Transverse colon (tissue), 4 donors: ENCODE data around the gene RAD17. TPM values are rescaled to one million over a fixed set of nuclear protein-coding genes. Genes with fewer than 3 reads are reported as not detected.
"Not testable (repeated sequence)": the region's sequence is repeated elsewhere in the genome, so short reads cannot be mapped to it uniquely, and the experiment has no call there.

ENCODE experiments used
- DNase-seq: peaks from one replicate; pipeline ENCODE4 v3.0.0-alpha.2; 2019
- H3K27ac ChIP-seq, 4 donors: fragments of 200-600 bp; sonication (generic); 2 replicates each; pipeline ENCODE4 v1.5.1; 2016 to 2018; ENCODE audit warnings: inconsistent platforms in 4 of 4
- H3K27me3 ChIP-seq: fragments of 200-600 bp; sonication (generic); 2 replicates; pipeline ENCODE4 v1.5.1; 2017; ENCODE audit warnings: inconsistent platforms
- H3K36me3 ChIP-seq, 4 donors: fragments of 200-600 bp; sonication (generic); 2 replicates each; pipeline ENCODE4 v1.5.1; 2017 to 2019; ENCODE audit warnings: inconsistent platforms in 4 of 4
- H3K4me1 ChIP-seq, 4 donors: fragments of 200-600 bp; sonication (generic); 2 replicates each; pipeline ENCODE4 v1.5.1; 2017 to 2020; ENCODE audit warnings: inconsistent platforms in 4 of 4
- H3K4me3 ChIP-seq, 4 donors: fragments of 200-600 bp; sonication (generic); 1 replicate in 1 of 4; 2 replicates in 3 of 4; pipeline versions ENCODE4 v1.5.1 to v1.6.1; 2017 to 2019; ENCODE audit warnings: inconsistent platforms in 4 of 4
- H3K9me3 ChIP-seq, 2 donors: fragments of 200-600 bp; sonication (generic); 2 replicates each; pipeline ENCODE4 v1.5.1; 2017 to 2019; ENCODE audit warnings: inconsistent platforms in 2 of 2
- EP300 ChIP-seq: sonication (generic); formaldehyde crosslinking; IDR thresholded peaks from one replicate; pipeline ENCODE4 v1.6.1; 2017; ENCODE audit warnings: antibody characterized with exemption, low read depth
- POLR2A ChIP-seq: fragments of 450-650 bp; IDR thresholded peaks from one replicate; pipeline ENCODE4 v1.6.1; 2016; ENCODE audit warnings: antibody characterized with exemption, mild to moderate bottlenecking, moderate library complexity
- POLR2AphosphoS5 ChIP-seq, 3 donors: sonication (generic); formaldehyde crosslinking; IDR thresholded peaks; one replicate each; pipeline ENCODE4 v1.6.1; 2016; ENCODE audit warnings: antibody characterized with exemption in 3 of 3
- WGBS, 2 donors: methylation state at CpG; one replicate each; pipeline ENCODE4 v1.1.5; 2018; ENCODE audit warnings: low coverage in 1 of 2; 5-methylcytosine and 5-hydroxymethylcytosine counted together
- in situ Hi-C, 4 donors: fragments of 200-750 bp; cut with MboI; loops; one replicate each; pipeline versions ENCODE4 v1.15.0 to v1.15.1; 2017; ENCODE audit warnings: low sequenced_read_pairs in 3 of 4, low pct_ligation_motif_present in 1 of 4, low pct_unique_long_range_greater_than_20kb in 1 of 4
- intact Hi-C: fragments of 100-400 bp; cut with DNase I; formaldehyde crosslinking; loops from one replicate; pipeline ENCODE4 v1.15.1; 2023; ENCODE audit warnings: low total_unique reads
- total RNA-seq, 4 donors: library from RNA; depleted of rRNA; stranded (reverse); fragments of >200 nt; gene quantifications; one replicate each; pipeline ENCODE4 v1.1.0, GENCODE V29; 2016
- TF ChIP-seq, protein P1 (sequence below), 5 experiments: fragments of 200-600 bp in 3 of 5; fragments of 450-650 bp in 2 of 5; sonication (generic) in 3 of 5; IDR thresholded peaks; 1 replicate in 2 of 5; 2 replicates in 3 of 5; pipeline ENCODE4 v1.5.1; 2016 to 2017; ENCODE audit warnings: antibody characterized with exemption in 5 of 5, inconsistent platforms in 3 of 5, mild to moderate bottlenecking in 2 of 5, moderate library complexity in 1 of 5

RAD17 gene
- total RNA-seq, 4 donors from 2014 or later: 2.6 to 19.1 (median 9.8) TPM

GRCh38 chr5:69364414-69364813 is 5.2 kb upstream of the RAD17 start:
- Histone ChIP-seq H3K27me3 (no peaks in the 10 kb centered on the region), H3K27ac (no peak overlapping the region), H3K4me3 (no peak overlapping the region), H3K9me3 (no peaks in the 10 kb centered on the region), H3K36me3 (peaks cover 0 to 6% (median 0%) of the 10 kb centered on the region in 4 donors), H3K4me1 (peaks cover 9 to 15% (median 12%) of the 10 kb centered on the region in 4 donors)
- in situ Hi-C loops: no loop called here
- TF ChIP-seq, protein P1, sequence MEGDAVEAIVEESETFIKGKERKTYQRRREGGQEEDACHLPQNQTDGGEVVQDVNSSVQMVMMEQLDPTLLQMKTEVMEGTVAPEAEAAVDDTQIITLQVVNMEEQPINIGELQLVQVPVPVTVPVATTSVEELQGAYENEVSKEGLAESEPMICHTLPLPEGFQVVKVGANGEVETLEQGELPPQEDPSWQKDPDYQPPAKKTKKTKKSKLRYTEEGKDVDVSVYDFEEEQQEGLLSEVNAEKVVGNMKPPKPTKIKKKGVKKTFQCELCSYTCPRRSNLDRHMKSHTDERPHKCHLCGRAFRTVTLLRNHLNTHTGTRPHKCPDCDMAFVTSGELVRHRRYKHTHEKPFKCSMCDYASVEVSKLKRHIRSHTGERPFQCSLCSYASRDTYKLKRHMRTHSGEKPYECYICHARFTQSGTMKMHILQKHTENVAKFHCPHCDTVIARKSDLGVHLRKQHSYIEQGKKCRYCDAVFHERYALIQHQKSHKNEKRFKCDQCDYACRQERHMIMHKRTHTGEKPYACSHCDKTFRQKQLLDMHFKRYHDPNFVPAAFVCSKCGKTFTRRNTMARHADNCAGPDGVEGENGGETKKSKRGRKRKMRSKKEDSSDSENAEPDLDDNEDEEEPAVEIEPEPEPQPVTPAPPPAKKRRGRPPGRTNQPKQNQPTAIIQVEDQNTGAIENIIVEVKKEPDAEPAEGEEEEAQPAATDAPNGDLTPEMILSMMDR (IDR thresholded peaks at IDR 0.05): peak in 4 of 5 experiments; percentile 35 to 48 (median 43)
- TF ChIP-seq POLR2AphosphoS5 (IDR thresholded peaks at IDR 0.05): no peak
- 50 to 64% methylated on average over 3 of the region's 3 CpGs for WGBS, 2 donors
- DNase-seq: no peak
- intact Hi-C loops: no loop called here

DNA sequence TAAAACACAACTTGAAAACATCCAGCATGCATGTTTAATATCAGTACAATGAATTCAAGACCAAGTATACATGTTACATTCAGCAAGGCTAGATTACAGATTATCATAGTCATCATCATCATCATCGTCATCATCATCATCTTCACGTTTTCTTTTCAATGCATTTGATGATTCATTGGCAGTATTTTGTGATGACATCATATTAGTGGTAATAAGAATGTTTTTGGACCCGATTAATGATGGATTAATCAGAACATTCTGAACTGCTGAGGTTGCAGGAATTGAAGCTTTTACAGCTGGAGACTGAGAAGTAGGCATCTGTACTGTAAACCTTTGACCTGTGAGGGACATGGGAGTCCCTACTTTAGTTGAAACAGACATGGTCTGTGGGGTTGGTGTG is 4.8 kb upstream of the RAD17 start:
- intact Hi-C loops (no loop called here), in situ Hi-C loops (no loop called here)
- no peak for DNase-seq
- Histone ChIP-seq H3K27me3 (no peaks in the 10 kb centered on the region), H3K27ac (no peak overlapping the region), H3K4me1 (peaks cover 9 to 15% (median 12%) of the 10 kb centered on the region in 4 donors), H3K4me3 (no peak overlapping the region), H3K36me3 (peaks cover 0 to 6% (median 0%) of the 10 kb centered on the region in 4 donors), H3K9me3 (no peaks in the 10 kb centered on the region)
- WGBS, 2 donors: 72 to 73% methylated on average over 3 of the region's 3 CpGs
- TF ChIP-seq POLR2A: no peak
- TF ChIP-seq POLR2AphosphoS5 (IDR thresholded peaks at IDR 0.05): no peak
- TF ChIP-seq, protein P1 (IDR thresholded peaks at IDR 0.05): no peak
- no peak for TF ChIP-seq EP300

GRCh38 chr5:69367697-69368279 is 1.8 kb upstream of the RAD17 start:
- DNase-seq: no peak
- H3K9me3 ChIP-seq: no peaks in the 10 kb centered on the region
- TF ChIP-seq EP300 (no peak), POLR2A (no peak), POLR2AphosphoS5 (IDR thresholded peaks at IDR 0.05) (no peak)
- TF ChIP-seq, protein P1 (IDR thresholded peaks at IDR 0.05): no peak
- H3K27ac ChIP-seq: peak overlapping the region in 2 of 4 donors; percentile 91 to 98
- peak overlapping the region in 1 of 4 donors; percentile 78 for H3K4me3 ChIP-seq
- intact Hi-C loops: no loop called here
- H3K27me3 ChIP-seq: no peaks in the 10 kb centered on the region
- in situ Hi-C loops: no loop called here
- peaks cover 17 to 36% (median 26%) of the 10 kb centered on the region in 4 donors for H3K4me1 ChIP-seq
- H3K36me3 ChIP-seq: peaks cover 0 to 6% (median 0%) of the 10 kb centered on the region in 4 donors
- WGBS, 2 donors: 90 to 98% methylated on average over 7 to 11 of the region's 11 CpGs

GRCh38 chr5:69368458-69369339 is 919 bp upstream of the RAD17 start:
- DNase-seq: no peak
- in situ Hi-C loops: no loop called here
- no peaks in the 10 kb centered on the region for H3K27me3 ChIP-seq
- WGBS, 2 donors: 0 to 1% methylated on average over 22 to 39 of the region's 39 CpGs
- no peaks in the 10 kb centered on the region for H3K36me3 ChIP-seq
- peaks cover 17 to 37% (median 27%) of the 10 kb centered on the region in 4 donors for H3K4me1 ChIP-seq
- H3K27ac ChIP-seq: peak overlapping the region; percentile 91 to 98 (median 94)
- no peaks in the 10 kb centered on the region for H3K9me3 ChIP-seq
- H3K4me3 ChIP-seq: peak overlapping the region; percentile 71 to 88 (median 82)
- intact Hi-C loops: no loop called here
- TF ChIP-seq, protein P1 (IDR thresholded peaks at IDR 0.05): no peak
- TF ChIP-seq POLR2AphosphoS5 (IDR thresholded peaks at IDR 0.05) (no peak), POLR2A (no peak), EP300 (no peak)

GRCh38 chr5:69370335-69370734 is 717 bp downstream of the RAD17 start:
- H3K9me3 ChIP-seq, H3K27me3 ChIP-seq, intact Hi-C loops, in situ Hi-C loops, H3K36me3 ChIP-seq: not testable (repeated sequence)
- peak overlapping the region; percentile 71 to 88 (median 82) for H3K4me3 ChIP-seq
- peak overlapping the region; percentile 91 to 98 (median 94) for H3K27ac ChIP-seq
- DNase-seq: peak; percentile 11
- 0 to 1% methylated on average over 7 to 16 of the region's 16 CpGs for WGBS, 2 donors
- peaks cover 17 to 37% (median 27%) of the 10 kb centered on the region in 4 donors for H3K4me1 ChIP-seq
